ENCODE results near the gene SIAH3.

DNA sequence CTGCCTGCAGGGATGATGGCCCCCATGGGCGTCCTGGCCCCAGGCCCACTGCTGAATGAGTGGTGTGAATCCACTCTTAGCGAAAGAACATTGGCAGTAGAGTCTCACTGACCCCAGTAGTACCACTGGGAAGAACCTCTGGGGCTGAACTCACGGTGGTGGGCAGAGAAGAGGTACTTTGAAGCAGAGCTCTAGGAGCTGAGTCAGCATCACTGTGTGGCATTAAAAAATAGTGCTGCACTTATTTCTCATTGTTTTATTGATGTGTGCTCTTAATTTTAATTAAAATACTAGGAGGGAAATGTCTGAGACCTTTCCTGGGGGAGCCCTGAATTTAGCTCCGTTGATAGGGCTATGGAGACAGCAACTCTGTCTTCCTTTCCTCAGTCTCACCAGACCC lies 88.1 kb downstream of the SIAH3 start:
- no peak for TF ChIP-seq SPI1 (IDR thresholded peaks at IDR 0.05; ENCODE audit: borderline replicate concordance, low read depth, low read length)
- TF ChIP-seq KHSRP (IDR thresholded peaks at IDR 0.05) = no peak
- TF ChIP-seq, protein P1, sequence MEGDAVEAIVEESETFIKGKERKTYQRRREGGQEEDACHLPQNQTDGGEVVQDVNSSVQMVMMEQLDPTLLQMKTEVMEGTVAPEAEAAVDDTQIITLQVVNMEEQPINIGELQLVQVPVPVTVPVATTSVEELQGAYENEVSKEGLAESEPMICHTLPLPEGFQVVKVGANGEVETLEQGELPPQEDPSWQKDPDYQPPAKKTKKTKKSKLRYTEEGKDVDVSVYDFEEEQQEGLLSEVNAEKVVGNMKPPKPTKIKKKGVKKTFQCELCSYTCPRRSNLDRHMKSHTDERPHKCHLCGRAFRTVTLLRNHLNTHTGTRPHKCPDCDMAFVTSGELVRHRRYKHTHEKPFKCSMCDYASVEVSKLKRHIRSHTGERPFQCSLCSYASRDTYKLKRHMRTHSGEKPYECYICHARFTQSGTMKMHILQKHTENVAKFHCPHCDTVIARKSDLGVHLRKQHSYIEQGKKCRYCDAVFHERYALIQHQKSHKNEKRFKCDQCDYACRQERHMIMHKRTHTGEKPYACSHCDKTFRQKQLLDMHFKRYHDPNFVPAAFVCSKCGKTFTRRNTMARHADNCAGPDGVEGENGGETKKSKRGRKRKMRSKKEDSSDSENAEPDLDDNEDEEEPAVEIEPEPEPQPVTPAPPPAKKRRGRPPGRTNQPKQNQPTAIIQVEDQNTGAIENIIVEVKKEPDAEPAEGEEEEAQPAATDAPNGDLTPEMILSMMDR (IDR thresholded peaks at IDR 0.05 in 2 of 3, conservative IDR thresholded peaks at IDR 0.05 in 1 of 3; ENCODE audit: insufficient read depth in 2 of 3, low read depth in 1 of 3, low read length in 3 of 3) = no peak
- TF ChIP-seq HNRNPL (IDR thresholded peaks at IDR 0.05; ENCODE audit: low read depth, low read length) = no peak
- TF ChIP-seq NR4A1 (CRISPR knock-in tag; IDR thresholded peaks at IDR 0.05) = no peak
- no peak for TF ChIP-seq NR4A1 (tag; IDR thresholded peaks at IDR 0.05)
- TF ChIP-seq, protein P2, sequence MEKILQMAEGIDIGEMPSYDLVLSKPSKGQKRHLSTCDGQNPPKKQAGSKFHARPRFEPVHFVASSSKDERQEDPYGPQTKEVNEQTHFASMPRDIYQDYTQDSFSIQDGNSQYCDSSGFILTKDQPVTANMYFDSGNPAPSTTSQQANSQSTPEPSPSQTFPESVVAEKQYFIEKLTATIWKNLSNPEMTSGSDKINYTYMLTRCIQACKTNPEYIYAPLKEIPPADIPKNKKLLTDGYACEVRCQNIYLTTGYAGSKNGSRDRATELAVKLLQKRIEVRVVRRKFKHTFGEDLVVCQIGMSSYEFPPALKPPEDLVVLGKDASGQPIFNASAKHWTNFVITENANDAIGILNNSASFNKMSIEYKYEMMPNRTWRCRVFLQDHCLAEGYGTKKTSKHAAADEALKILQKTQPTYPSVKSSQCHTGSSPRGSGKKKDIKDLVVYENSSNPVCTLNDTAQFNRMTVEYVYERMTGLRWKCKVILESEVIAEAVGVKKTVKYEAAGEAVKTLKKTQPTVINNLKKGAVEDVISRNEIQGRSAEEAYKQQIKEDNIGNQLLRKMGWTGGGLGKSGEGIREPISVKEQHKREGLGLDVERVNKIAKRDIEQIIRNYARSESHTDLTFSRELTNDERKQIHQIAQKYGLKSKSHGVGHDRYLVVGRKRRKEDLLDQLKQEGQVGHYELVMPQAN (IDR thresholded peaks at IDR 0.05; ENCODE audit: borderline replicate concordance) = no peak
- no peak for TF ChIP-seq HDAC2 (IDR thresholded peaks at IDR 0.05)
- TF ChIP-seq ZNF146 (CRISPR knock-in tag; IDR thresholded peaks at IDR 0.05; ENCODE audit: unreplicated experiment) = no peak
- no peak for TF ChIP-seq ZFP1 (CRISPR knock-in tag; IDR thresholded peaks at IDR 0.05)
- TF ChIP-seq NFE2L1 (tag; IDR thresholded peaks at IDR 0.05; ENCODE audit: borderline replicate concordance, low read depth) = no peak
- no peak for TF ChIP-seq JUND (IDR thresholded peaks at IDR 0.05; ENCODE audit: borderline replicate concordance, low read depth, low read length)
- TF ChIP-seq JUND (tag; IDR thresholded peaks at IDR 0.05; ENCODE audit: borderline replicate concordance, low read depth, low read length) = no peak
- TF ChIP-seq TAF1 (IDR thresholded peaks at IDR 0.05; ENCODE audit: control insufficient read depth, extremely low read depth, insufficient read depth, low read length, severe bottlenecking) = no peak
